ENCODE data around the gene MYOG. TPM values are rescaled to one million over a fixed set of nuclear protein-coding genes. Genes with fewer than 3 reads are reported as not detected.

MYOG gene
- total RNA-seq, 2 donors from 2014 or later, result not detected

- Histone ChIP-seq H3K27me3 (ENCODE audit: control insufficient read depth, insufficient read depth, low read length, poor library complexity, severe bottlenecking) (no peaks in the 10 kb centered on the region), H3K9ac (ENCODE audit: extremely low read depth, low read length, poor library complexity, severe bottlenecking) (no peak overlapping the region), H3K4me3 (ENCODE audit: low read length) (no peak overlapping the region), H3K27ac (ENCODE audit: low read depth, low read length) (no peak overlapping the region), H3K4me1 (ENCODE audit: control insufficient read depth, insufficient read depth, low read length) (no peaks in the 10 kb centered on the region), H3K36me3 (ENCODE audit: control insufficient read depth, insufficient read depth, low read length) (peaks cover 5% of the 10 kb centered on the region), H3K9me3 (ENCODE audit: control insufficient read depth, low read length) (no peaks in the 10 kb centered on the region)
- WGBS, 2 experiments (ENCODE audit: insufficient coverage in 1 of 2, insufficient read length in 1 of 2), result 89 to 100% methylated on average over 12 to 20 of the region's 20 CpGs
- H3K36me3 Mint-ChIP-seq (ENCODE audit: low read depth), result no peaks in the 10 kb centered on the region
- TF ChIP-seq, protein P1, sequence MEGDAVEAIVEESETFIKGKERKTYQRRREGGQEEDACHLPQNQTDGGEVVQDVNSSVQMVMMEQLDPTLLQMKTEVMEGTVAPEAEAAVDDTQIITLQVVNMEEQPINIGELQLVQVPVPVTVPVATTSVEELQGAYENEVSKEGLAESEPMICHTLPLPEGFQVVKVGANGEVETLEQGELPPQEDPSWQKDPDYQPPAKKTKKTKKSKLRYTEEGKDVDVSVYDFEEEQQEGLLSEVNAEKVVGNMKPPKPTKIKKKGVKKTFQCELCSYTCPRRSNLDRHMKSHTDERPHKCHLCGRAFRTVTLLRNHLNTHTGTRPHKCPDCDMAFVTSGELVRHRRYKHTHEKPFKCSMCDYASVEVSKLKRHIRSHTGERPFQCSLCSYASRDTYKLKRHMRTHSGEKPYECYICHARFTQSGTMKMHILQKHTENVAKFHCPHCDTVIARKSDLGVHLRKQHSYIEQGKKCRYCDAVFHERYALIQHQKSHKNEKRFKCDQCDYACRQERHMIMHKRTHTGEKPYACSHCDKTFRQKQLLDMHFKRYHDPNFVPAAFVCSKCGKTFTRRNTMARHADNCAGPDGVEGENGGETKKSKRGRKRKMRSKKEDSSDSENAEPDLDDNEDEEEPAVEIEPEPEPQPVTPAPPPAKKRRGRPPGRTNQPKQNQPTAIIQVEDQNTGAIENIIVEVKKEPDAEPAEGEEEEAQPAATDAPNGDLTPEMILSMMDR (conservative IDR thresholded peaks at IDR 0.05), result no peak
- H3K4me3 Mint-ChIP-seq, result no peak overlapping the region
- H3K9me3 Mint-ChIP-seq, result no peaks in the 10 kb centered on the region
- peaks cover 2% of the 10 kb centered on the region for H3K27me3 Mint-ChIP-seq (ENCODE audit: insufficient read depth)
- no peak for DNase-seq
- H3K27ac Mint-ChIP-seq, result no peak overlapping the region
- peaks cover 8% of the 10 kb centered on the region for H3K4me1 Mint-ChIP-seq
Observed at GRCh38 chr1:203051841-203052324, 33.9 kb downstream of the MYOG start.

GRCh38 chr1:203050826-203051225 lies 35.0 kb downstream of the MYOG start:
- H3K9me3 ChIP-seq (ENCODE audit: control insufficient read depth, low read length), result no peaks in the 10 kb centered on the region
- Mint-ChIP-seq H3K9me3 (no peaks in the 10 kb centered on the region), H3K4me1 (peaks cover 8% of the 10 kb centered on the region), H3K27me3 (ENCODE audit: insufficient read depth) (peaks cover 2% of the 10 kb centered on the region), H3K27ac (no peak overlapping the region), H3K4me3 (no peak overlapping the region), H3K36me3 (ENCODE audit: low read depth) (no peaks in the 10 kb centered on the region)
- no peak for DNase-seq
- no peak overlapping the region for H3K27ac ChIP-seq (ENCODE audit: low read depth, low read length)
- H3K4me1 ChIP-seq (ENCODE audit: control insufficient read depth, insufficient read depth, low read length), result no peaks in the 10 kb centered on the region
- H3K9ac ChIP-seq (ENCODE audit: extremely low read depth, low read length, poor library complexity, severe bottlenecking), result no peak overlapping the region
- H3K36me3 ChIP-seq (ENCODE audit: control insufficient read depth, insufficient read depth, low read length), result peaks cover 5% of the 10 kb centered on the region
- no peak overlapping the region for H3K4me3 ChIP-seq (ENCODE audit: low read length)
- no peaks in the 10 kb centered on the region for H3K27me3 ChIP-seq (ENCODE audit: control insufficient read depth, insufficient read depth, low read length, poor library complexity, severe bottlenecking)
- WGBS, 2 experiments (ENCODE audit: insufficient coverage in 1 of 2, insufficient read length in 1 of 2), result 83 to 91% methylated on average over 1 to 4 of the region's 4 CpGs
- TF ChIP-seq, protein P1 (conservative IDR thresholded peaks at IDR 0.05), result no peak

DNA sequence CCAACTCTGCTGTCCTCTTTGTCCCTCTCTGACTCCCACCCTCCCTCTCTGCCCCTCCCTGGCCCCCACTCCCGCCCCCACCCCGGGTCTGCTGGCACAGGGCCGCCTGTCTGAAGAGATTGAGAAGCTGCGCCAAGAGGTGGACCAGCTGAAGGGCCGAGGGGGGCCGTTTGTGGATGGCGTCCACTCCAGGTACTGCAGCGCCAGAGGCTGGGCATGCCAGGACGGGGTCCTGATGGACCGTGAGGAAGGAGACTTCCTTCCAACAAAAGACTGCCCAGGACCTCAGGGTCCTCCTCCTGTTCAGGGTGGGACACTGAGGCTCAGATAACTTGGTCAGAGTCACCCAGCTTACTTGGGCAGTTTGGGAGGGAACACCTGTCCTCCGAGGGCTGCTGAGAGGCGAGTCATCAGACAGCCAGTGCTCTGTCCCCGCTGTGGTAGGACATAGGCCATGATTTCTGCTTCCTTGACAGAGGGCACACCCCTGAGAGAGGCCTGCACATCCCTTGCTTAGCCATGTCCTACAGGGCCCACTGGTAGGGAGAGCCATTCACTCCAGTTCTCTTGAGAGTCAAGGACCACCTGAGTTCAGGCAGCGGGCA lies 36.1 kb downstream of the MYOG start:
- no peak overlapping the region for H3K9ac ChIP-seq (ENCODE audit: extremely low read depth, low read length, poor library complexity, severe bottlenecking)
- H3K4me1 ChIP-seq (ENCODE audit: control insufficient read depth, insufficient read depth, low read length), result peaks cover 4% of the 10 kb centered on the region
- no peak overlapping the region for H3K4me3 ChIP-seq (ENCODE audit: low read length)
- peaks cover 5% of the 10 kb centered on the region for H3K36me3 ChIP-seq (ENCODE audit: control insufficient read depth, insufficient read depth, low read length)
- TF ChIP-seq, protein P1 (conservative IDR thresholded peaks at IDR 0.05), result no peak
- no peak for DNase-seq
- no peaks in the 10 kb centered on the region for H3K27me3 ChIP-seq (ENCODE audit: control insufficient read depth, insufficient read depth, low read length, poor library complexity, severe bottlenecking)
- Mint-ChIP-seq H3K27ac (no peak overlapping the region), H3K9me3 (no peaks in the 10 kb centered on the region), H3K36me3 (ENCODE audit: low read depth) (no peaks in the 10 kb centered on the region), H3K4me3 (no peak overlapping the region), H3K4me1 (peaks cover 17% of the 10 kb centered on the region), H3K27me3 (ENCODE audit: insufficient read depth) (peaks cover 2% of the 10 kb centered on the region)
- 89 to 98% methylated on average over 7 to 14 of the region's 14 CpGs for WGBS, 2 experiments (ENCODE audit: insufficient coverage in 1 of 2, insufficient read length in 1 of 2)
- no peaks in the 10 kb centered on the region for H3K9me3 ChIP-seq (ENCODE audit: control insufficient read depth, low read length)
- H3K27ac ChIP-seq (ENCODE audit: low read depth, low read length), result no peak overlapping the region

All from endodermal cell (in vitro differentiated cells).